Liver (tissue), 3 donors: ENCODE measurements around the gene EXOC3L2.

Source experiments
- ATF3 ChIP-seq: IDR thresholded peaks from 2 replicates; pipeline ENCODE4 v1.6.1; 2016; ENCODE audit warnings: antibody characterized with exemption
- CTCF ChIP-seq: fragments of 150-350 bp; IDR thresholded peaks from 2 replicates; pipeline ENCODE4 v1.5.1; 2017; ENCODE audit warnings: improper control_type of control experiment, low read depth, low read length; ENCODE audit not compliant: missing input control
- FOXA1 ChIP-seq: IDR thresholded peaks from 2 replicates; pipeline ENCODE4 v1.6.1; 2016; ENCODE audit warnings: antibody characterized with exemption
- FOXA2 ChIP-seq: IDR thresholded peaks from 2 replicates; pipeline ENCODE4 v1.6.1; 2016; ENCODE audit warnings: antibody characterized with exemption
- HNF4A ChIP-seq, 2 donors: conservative IDR thresholded peaks; 2 replicates each; pipeline ENCODE4 v1.6.1; 2016; ENCODE audit warnings: antibody characterized with exemption in 2 of 2, mild to moderate bottlenecking in 2 of 2
- MAX ChIP-seq: IDR thresholded peaks from 2 replicates; pipeline ENCODE4 v1.6.1; 2016; ENCODE audit warnings: antibody characterized with exemption
- donor health status: healthy.
- donor health status: healthy.

GRCh38 chr19:45280471-45280961 is 35.3 kb upstream of the EXOC3L2 start:
- TF ChIP-seq FOXA1 (no peak), CTCF (no peak), ATF3 (no peak), FOXA2 (no peak), MAX (no peak), HNF4A (conservative IDR thresholded peaks at IDR 0.05) (no peak)
